T-helper 17 cell (primary cell): Measurements from ENCODE around the gene ATP6V1F. TPM values are rescaled to one million over a fixed set of nuclear protein-coding genes. Genes with fewer than 3 reads are reported as not detected.

Source experiments
- ATAC-seq: fragments of 150-1000 bp; cut with Tn5 transposase; 2 replicates; pipeline ENCODE4 v1.10.0; 2021; ENCODE audit warnings: mild to moderate bottlenecking, moderate library complexity
- DNase-seq, 3 donors: peaks; one replicate each; pipeline versions ENCODE4 v3.0.0 to v3.0.0-alpha.2; 2020 to 2021
- H3K9me3 ChIP-seq: one replicate; pipeline ENCODE4 v1.7.0; 2013; ENCODE audit warnings: low read length, mild to moderate bottlenecking; ENCODE audit not compliant: control insufficient read depth, poor library complexity, severe bottlenecking
- H3K27ac Mint-ChIP-seq: one replicate; pipeline ENCODE4 v1.8.0; 2022; ENCODE audit warnings: mild to moderate bottlenecking, moderate library complexity, mixed read lengths
- H3K27me3 Mint-ChIP-seq: one replicate; pipeline ENCODE4 v1.8.0; 2022; ENCODE audit warnings: mixed read lengths
- H3K36me3 Mint-ChIP-seq: one replicate; pipeline ENCODE4 v1.8.0; 2022; ENCODE audit warnings: low read depth, mixed read lengths
- H3K4me1 Mint-ChIP-seq: one replicate; pipeline ENCODE4 v1.8.0; 2022; ENCODE audit warnings: mild to moderate bottlenecking, mixed read lengths
- H3K4me3 Mint-ChIP-seq: one replicate; pipeline ENCODE4 v1.8.0; 2022; ENCODE audit warnings: mild to moderate bottlenecking, moderate library complexity, mixed read lengths
- total RNA-seq, 4 donors: library from RNA in 2 of 4; stranded (reverse) in 2 of 4; gene quantifications; one replicate each; pipeline ENCODE4 v1.2.3 and lab custom pipeline; 2022 to 2026

ATP6V1F gene
- total RNA-seq, 2 donors from 2014 or later = 62.5 to 68.7 TPM

DNA sequence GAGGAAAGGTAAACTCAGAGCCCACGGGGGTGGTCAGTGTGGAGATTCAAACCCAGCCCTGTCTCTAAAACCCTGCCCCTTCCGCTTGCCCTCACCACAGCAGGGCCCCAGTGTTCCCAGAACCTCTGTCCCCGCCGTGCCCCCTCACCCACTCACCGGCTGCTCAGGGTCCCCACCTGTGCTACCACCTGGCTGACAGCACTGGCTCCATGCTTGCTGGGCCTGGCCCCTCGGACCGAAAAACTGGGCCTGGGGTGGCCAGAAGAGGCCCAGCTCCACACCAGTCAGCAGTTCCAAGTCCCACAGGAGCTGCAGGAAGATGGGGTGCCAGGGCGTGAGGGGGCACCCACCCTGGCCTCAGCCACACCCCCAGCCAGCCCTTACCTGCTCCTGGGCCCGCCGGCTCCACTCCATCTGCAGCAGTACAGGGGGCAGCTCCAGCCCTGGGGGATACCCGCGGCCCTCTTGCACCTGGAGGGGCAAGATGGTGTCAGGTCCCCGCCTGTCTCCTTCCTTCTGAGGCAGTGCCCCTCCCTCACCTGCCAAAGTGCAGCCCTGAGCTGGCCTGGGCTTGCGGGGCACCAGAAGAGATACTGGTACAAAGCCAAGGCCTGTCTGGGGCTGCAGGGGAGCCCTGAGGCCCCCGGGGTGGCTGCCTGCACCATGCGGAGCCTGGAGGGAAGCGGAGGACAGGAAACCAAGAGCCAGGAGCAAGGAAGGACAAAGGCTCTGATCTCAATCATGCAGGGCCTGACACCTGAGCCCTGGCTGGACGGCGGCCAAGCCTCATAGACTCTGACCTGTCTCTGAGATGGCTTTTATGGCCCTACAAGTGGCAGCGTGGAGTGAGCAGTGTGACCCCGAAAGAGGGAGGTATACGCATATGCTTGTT, 11.7 kb downstream of the ATP6V1F start:
- Mint-ChIP-seq H3K36me3 (no peaks in the 10 kb centered on the region), H3K4me3 (no peak overlapping the region), H3K27me3 (no peaks in the 10 kb centered on the region), H3K4me1 (peaks cover 2% of the 10 kb centered on the region), H3K27ac (no peak overlapping the region)
- no peaks in the 10 kb centered on the region for H3K9me3 ChIP-seq
- DNase-seq (no peak), ATAC-seq (no peak)

DNA sequence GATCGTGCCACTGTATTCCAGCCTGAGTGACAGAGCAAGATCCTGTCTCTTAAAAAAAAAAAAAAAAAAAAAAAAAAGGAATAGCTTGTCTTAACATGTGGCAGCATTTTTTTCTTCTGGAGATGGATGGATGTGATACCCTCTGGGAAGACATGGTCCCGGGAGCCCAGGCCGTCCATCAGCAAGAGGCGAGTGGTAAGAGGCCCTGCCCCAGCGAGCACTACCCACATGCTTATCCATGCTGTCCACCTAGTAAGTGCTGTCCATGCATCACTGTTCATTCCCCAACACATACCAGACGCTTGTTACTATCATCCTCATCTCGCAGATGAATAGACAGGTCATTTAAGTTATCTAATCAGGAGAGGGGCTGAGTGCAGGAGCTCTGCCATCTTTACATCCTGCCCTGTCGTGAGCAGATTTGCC, 12.9 kb downstream of the ATP6V1F start:
- Mint-ChIP-seq H3K27ac (no peak overlapping the region), H3K36me3 (no peaks in the 10 kb centered on the region), H3K27me3 (no peaks in the 10 kb centered on the region), H3K4me1 (peaks cover 2% of the 10 kb centered on the region), H3K4me3 (no peak overlapping the region)
- no peak for DNase-seq
- no peaks in the 10 kb centered on the region for H3K9me3 ChIP-seq
- ATAC-seq = no peak

DNA sequence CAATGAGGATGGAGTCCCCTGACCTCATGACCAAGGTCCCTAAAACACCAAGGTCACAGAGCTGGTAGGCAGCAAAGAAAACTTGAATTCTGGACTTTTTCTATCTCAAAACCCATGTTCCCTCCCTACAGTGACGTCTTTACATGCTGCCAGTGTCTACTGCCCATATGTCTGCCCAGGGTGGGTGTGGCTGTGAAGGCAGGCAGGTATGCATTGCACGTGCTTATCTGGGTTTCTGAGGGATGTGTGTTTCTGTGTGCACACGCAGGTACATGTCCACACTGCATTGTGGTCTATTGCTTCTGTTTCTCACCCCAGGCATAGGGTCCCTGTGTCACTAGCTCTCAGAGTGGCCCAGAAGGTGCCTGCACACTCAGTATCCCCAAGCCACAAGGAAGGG, 13.5 kb downstream of the ATP6V1F start:
- ATAC-seq (no peak), DNase-seq (no peak)
- H3K9me3 ChIP-seq = no peaks in the 10 kb centered on the region
- no peaks in the 10 kb centered on the region for H3K27me3 Mint-ChIP-seq
- H3K36me3 Mint-ChIP-seq = no peaks in the 10 kb centered on the region
- H3K4me1 Mint-ChIP-seq = peaks cover under 1% of the 10 kb centered on the region
- H3K27ac Mint-ChIP-seq = no peak overlapping the region
- H3K4me3 Mint-ChIP-seq = no peak overlapping the region

DNA sequence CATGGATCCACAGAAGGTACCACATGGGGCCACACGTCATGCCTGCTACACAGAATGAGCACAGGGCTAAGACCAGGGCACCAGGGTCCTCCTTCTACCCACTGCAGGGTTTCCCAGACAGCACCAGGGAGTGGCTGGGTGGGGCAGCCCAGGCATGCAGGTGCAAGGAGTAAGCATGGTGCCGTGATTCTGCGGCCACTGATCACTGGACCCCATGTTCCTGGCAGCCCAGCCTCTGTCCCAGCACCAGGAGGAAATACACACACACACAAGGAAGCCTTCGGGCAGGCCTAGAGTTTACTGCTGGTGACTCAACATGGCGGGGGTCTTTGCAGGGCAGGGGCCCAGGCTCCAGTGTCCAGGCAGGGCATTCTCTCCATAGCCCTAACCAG, 13.9 kb downstream of the ATP6V1F start:
- no peaks in the 10 kb centered on the region for H3K36me3 Mint-ChIP-seq
- H3K27me3 Mint-ChIP-seq = no peaks in the 10 kb centered on the region
- H3K4me3 Mint-ChIP-seq = no peak overlapping the region
- DNase-seq (no peak), ATAC-seq (no peak)
- no peaks in the 10 kb centered on the region for H3K4me1 Mint-ChIP-seq
- no peak overlapping the region for H3K27ac Mint-ChIP-seq
- no peaks in the 10 kb centered on the region for H3K9me3 ChIP-seq

DNA sequence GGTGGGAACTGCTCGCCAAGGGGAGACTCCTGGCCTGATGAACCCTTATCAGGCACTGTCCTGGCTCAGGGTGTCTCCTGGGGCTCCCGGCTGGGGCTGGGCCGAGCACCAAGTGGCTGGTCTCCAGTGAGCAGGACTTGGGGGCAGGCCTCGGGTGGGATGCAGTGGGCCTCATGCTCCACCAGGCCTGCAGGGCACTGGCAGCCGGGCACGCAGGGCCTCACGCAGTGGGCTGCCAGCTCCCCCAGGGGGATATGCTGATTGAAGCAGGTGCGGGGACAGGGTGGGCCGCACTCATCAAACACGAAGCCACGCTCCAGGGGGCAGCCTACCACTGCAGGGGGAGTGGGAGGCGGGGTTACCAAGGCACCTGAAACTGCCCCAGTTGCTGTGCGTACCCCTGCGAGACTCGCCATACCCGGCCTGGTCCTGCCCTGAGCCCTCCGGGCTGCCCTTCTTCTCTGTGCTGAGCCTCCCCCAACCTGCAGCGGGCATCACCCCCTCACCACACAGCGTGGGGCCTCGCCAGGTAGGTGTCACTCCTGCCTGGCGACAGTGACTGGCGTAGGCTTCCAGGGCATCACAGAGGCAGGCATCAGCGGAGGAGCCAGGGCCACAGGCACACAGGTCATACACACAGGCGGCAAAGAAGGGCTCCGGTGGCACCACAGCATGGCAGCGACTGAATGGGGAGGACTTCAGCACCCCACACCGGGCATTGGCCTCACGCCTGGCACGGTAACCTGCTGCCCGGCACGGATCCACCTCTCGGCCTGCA, 14.5 kb downstream of the ATP6V1F start:
- ATAC-seq (no peak), DNase-seq (no peak)
- no peak overlapping the region for H3K4me3 Mint-ChIP-seq
- no peaks in the 10 kb centered on the region for H3K4me1 Mint-ChIP-seq
- no peaks in the 10 kb centered on the region for H3K36me3 Mint-ChIP-seq
- H3K9me3 ChIP-seq = no peaks in the 10 kb centered on the region
- H3K27me3 Mint-ChIP-seq = no peaks in the 10 kb centered on the region
- H3K27ac Mint-ChIP-seq = no peak overlapping the region

DNA sequence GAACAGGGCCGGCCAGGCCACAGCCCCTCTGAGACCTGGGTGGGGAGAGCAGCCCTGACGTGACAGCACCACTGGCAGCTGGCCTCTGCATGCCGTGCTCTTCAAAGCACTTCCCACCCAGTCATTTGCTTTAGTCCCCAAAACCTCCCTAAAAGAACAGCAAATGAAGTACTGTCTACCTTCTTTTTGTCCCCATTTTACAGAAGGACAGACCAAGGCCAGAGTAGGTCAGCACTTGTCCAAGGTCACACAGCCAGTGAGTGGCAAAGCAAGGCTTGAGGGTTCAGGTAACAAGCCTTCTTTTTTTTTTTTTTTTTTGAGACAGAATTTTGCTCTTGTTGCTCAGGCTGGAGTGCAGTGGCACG, 15.1 kb downstream of the ATP6V1F start:
- Mint-ChIP-seq H3K4me3 (no peak overlapping the region), H3K4me1 (no peaks in the 10 kb centered on the region), H3K27me3 (no peaks in the 10 kb centered on the region), H3K36me3 (no peaks in the 10 kb centered on the region), H3K27ac (no peak overlapping the region)
- no peaks in the 10 kb centered on the region for H3K9me3 ChIP-seq
- ATAC-seq = no peak
- DNase-seq = no peak

DNA sequence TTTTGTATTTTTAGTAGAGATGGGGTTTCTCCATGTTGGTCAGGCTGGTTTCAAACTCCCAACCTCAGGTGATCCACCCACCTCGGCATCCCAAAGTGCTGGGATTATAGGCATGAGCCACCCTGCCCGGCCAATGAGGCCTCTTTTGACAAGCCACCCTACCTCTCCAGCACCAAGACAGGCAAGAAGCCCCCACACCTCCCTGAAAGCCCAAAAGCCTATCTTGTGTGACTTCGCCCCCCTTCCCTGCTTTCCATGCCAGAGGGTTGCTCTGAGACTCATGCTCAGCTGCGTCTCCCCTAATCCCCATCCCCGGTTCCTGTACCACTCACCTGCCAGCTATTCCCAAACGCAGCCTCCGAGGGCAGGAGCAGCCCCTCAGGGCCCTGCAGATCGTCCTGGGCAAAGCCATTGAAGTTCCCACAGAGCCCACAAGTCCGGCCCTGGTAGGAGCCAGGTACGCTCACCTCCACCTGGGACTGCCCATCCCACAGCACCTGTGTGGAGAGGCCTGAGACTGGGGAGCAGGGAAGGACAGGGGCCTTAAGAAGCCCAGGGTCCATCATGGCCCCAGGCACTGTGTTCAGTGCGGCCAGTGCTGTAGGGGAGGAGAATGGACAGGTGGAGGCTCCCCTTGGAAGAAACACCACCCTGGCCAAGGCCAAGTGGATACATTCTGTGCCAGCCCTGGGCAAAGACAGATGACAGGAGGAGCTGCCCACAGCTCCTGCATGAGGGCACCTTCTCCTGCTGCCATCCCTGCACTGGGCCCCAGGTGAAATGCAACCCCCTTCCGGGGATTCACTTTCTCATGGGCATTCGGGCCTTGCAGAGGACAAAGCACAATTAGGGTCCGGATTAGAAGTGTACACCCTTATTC, 15.8 kb downstream of the ATP6V1F start:
- no peak for DNase-seq
- Mint-ChIP-seq H3K4me1 (peaks cover under 1% of the 10 kb centered on the region), H3K27ac (peak overlapping the region; percentile 16)

DNA sequence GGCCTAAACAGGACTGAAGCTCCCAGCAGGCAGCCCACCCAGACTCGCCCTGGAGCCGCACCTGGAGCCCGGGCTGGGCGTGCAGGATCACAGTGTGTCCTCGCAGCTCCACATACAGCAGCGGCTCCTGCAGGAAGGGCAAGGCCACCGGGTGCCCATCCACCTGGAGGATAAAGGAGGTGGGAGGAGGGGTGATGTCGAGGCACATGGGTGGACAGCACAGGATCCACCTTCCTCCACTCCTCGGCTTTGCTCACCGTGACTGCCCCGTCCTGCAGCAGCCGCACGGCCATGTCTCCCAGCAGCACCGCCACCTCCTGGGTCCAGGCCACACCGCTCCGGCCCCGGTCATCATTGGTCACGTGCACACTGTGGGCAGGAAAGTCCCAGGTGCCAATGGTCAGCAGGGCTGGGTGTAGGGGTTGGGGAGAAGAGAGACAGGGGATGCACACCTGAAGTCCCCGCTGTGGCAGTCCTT, 16.8 kb downstream of the ATP6V1F start:
- DNase-seq (no peak), ATAC-seq (no peak)
- Mint-ChIP-seq H3K27ac (no peak overlapping the region), H3K4me3 (no peak overlapping the region), H3K36me3 (no peaks in the 10 kb centered on the region), H3K27me3 (no peaks in the 10 kb centered on the region), H3K4me1 (peaks cover 3% of the 10 kb centered on the region)
- no peaks in the 10 kb centered on the region for H3K9me3 ChIP-seq

More for the DNA sequence above, 15.8 kb downstream of the ATP6V1F start:
- no peaks in the 10 kb centered on the region for H3K36me3 Mint-ChIP-seq
- no peak for ATAC-seq
- no peaks in the 10 kb centered on the region for H3K27me3 Mint-ChIP-seq
- H3K4me3 Mint-ChIP-seq = no peak overlapping the region
- no peaks in the 10 kb centered on the region for H3K9me3 ChIP-seq

DNA sequence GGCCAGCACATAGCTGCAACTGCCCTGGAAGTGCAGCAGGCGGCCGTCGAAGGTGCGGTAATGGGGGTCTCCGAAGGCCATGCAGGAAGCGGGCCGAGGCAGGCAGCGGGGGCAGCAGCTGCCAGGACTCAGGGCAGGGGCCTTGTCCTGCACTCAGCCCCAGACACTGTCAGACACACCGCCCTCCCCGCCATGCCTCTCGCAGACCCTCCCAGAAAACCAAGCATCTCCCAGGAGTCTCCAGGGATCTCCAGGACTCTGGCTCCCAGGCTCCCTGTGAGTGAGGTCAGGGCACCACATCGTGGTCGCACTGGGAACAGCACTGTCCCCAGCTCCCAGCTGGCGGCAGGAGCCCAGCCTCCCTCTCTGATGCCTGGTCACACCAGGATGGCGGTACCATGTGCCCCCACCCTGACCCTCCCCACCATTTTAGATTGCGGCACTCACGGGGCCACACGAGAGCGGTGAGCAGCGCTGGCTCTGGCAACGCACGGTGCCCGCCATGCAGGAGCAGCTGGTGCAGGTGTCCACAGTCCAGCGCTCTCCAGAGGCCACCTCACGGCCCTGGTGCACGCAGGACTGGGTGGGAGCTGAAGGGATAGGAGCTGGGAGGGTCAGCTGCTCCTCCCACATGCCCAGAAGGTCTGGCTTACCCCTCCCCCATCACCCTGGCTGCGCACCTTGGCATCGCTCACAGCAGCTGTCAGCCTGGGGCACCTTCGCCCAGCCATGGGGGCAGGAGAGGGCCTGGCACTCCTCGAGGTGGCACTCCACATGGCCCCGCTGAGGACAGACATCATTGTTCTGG, 17.5 kb downstream of the ATP6V1F start:
- no peaks in the 10 kb centered on the region for H3K9me3 ChIP-seq
- peaks cover 1% of the 10 kb centered on the region for H3K27me3 Mint-ChIP-seq
- no peaks in the 10 kb centered on the region for H3K36me3 Mint-ChIP-seq
- H3K4me1 Mint-ChIP-seq = peaks cover 3% of the 10 kb centered on the region
- no peak overlapping the region for H3K27ac Mint-ChIP-seq
- ATAC-seq (no peak), DNase-seq (no peak)
- H3K4me3 Mint-ChIP-seq = no peak overlapping the region

DNA sequence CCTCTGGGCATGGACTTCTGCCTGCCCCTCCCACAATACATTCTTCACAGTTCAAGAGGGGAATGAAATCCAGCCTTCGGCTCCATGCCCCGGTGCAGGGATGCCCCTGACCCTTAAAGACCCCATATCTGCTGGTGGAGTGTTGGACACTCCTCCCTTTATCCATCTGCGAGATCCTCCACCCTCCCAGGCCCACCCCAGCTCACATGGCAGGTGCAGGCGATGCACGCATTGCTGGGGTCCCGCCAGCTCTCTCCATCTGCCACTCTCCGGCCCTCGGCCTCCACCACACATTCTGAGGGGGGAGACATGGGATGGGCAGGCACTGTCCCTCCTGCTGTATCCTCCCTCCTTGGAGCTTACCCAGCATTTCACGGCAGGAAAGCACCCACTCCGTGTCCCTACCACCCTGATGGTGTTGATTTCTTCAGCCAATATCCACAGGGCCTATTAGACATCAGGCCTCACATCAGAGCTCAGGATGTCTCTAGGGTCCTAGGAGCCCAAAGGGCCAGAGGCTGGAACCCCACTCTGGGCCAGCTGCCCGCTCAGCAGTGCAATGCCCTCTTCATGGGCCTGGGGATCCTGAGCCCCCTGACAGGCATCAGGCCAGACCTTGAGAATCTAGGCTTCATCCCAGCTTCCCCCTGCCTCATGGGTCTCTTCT, 18.3 kb downstream of the ATP6V1F start:
- no peak overlapping the region for H3K4me3 Mint-ChIP-seq
- peaks cover 2% of the 10 kb centered on the region for H3K36me3 Mint-ChIP-seq
- peaks cover 9% of the 10 kb centered on the region for H3K27me3 Mint-ChIP-seq
- no peaks in the 10 kb centered on the region for H3K9me3 ChIP-seq
- H3K4me1 Mint-ChIP-seq = peaks cover 4% of the 10 kb centered on the region
- ATAC-seq (no peak), DNase-seq (no peak)
- no peak overlapping the region for H3K27ac Mint-ChIP-seq

DNA sequence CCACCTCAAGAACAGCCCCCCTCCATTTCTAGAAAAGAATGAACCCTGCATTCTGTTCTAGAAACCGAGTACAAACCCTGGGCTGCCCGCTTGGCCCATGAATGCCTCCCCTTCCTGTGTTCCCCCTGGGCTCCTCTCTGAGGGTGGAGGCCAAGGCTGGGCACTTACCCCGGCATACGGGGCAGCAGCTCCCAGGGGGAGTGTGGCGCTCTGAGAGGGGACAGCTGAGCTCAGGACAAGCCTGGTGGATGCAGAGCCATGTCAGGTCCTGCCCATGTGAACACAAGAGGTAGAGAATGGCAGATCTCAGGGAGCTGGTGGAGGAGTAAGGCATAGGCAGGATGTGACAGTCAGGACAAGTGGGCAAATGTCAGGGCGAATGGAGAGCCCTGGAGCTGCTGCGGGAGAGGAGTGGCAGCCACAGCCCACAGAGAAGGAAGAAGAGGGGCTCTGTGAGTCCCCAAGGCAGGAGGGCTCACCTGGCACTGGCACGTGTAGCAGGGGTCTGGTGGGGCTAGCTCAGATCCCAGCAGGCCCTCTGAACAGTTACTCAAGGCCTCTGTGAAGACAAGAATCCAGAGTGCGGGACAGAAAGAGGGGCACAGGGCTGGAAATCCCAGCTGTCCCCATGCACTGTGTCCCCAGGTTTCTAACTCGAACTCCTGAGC, 18.9 kb downstream of the ATP6V1F start:
- H3K9me3 ChIP-seq = no peaks in the 10 kb centered on the region
- no peak for DNase-seq
- peak overlapping the region; percentile 34 for H3K27ac Mint-ChIP-seq
- no peak for ATAC-seq
- H3K4me1 Mint-ChIP-seq = peaks cover 4% of the 10 kb centered on the region
- H3K4me3 Mint-ChIP-seq = no peak overlapping the region
- peaks cover 2% of the 10 kb centered on the region for H3K36me3 Mint-ChIP-seq
- H3K27me3 Mint-ChIP-seq = peaks cover 11% of the 10 kb centered on the region
